ENCODE data around the gene ARHGAP6. TPM values are rescaled to one million over a fixed set of nuclear protein-coding genes. Genes with fewer than 3 reads are reported as not detected.
"Not testable (repeated sequence)": the region's sequence is repeated elsewhere in the genome, so short reads cannot be mapped to it uniquely, and the experiment has no call there.

The ARHGAP6 gene
- total RNA-seq, 1 donor from 2014 or later = 2.7 TPM

DNA sequence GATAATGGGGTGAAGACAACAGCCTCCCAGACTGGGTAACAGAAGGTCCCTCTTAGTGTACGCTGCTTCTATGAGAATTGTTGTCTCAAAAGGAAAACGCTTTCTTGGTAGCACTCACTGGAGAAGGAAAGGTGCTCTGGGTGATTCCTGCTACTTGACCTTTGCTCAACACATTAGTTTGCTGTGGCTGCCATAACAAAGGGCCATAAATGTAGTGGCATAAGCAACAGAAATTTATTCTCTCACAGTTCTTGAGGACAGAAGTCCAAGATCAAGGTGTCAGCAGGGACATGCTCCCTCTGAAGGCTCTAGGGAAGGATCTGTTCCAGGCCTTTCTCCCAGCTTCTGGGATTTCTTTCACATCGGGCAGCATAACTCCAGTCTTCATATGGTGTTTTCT lies 535.6 kb downstream of the ARHGAP6 start:
- no peak for ATAC-seq (ENCODE audit: poor library complexity)
- intact Hi-C loops (cut with DNase I) = no loop called here

GRCh38 chrX:11129534-11130105 lies 536.1 kb downstream of the ARHGAP6 start:
- intact Hi-C loops (cut with DNase I) = no loop called here
- ATAC-seq (ENCODE audit: poor library complexity) = no peak

More for the DNA sequence above, 535.6 kb downstream of the ARHGAP6 start:
- no peak for DNase-seq

GRCh38 chrX:11125060-11125459 lies 540.7 kb downstream of the ARHGAP6 start:
- intact Hi-C loops (cut with DNase I) = no loop called here
- ATAC-seq (ENCODE audit: poor library complexity) (no peak), DNase-seq (no peak)

More at GRCh38 chrX:11129534-11130105, 536.1 kb downstream of the ARHGAP6 start:
- no peak for DNase-seq

DNA sequence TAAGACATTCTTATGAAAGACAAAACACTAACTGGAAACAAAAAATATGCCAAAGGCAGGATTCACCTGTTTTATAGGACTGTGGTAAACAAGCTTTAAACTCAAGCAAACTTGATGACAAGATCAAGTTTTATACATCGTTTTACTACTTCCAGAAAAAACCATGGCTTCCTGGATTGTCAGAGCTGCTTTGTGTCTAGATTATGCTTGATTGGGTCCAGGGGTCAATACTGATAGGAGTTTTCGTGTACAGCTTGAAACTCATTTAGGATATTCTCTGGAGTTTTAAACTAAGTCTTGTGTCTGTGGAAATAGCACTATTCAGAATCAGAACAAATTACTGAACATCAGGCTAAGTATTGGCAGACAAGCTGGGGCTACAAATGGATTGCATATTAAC lies 541.6 kb downstream of the ARHGAP6 start:
- intact Hi-C loops (cut with DNase I) = no loop called here
- ATAC-seq (ENCODE audit: poor library complexity) = no peak
- DNase-seq = no peak

DNA sequence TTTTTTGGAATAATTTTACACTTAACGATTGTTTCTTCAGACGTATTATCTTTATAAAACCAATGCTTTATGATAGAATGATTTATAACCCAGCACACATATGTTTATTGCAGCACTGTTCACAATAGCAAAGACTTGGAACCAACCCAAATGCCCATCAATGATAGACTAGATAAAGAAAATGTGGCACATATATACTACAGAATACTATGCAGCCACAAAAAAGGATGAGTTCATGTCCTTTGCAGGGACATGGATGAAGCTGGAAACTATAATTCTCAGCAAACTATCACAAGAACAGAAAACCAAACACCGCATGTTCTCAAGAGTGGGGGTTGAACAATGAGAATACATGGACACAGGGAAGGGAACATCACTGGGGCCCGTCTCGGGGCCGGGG lies 542.6 kb downstream of the ARHGAP6 start:
- DNase-seq; ATAC-seq (ENCODE audit: poor library complexity); intact Hi-C loops (cut with DNase I): not testable (repeated sequence)

- ATAC-seq (ENCODE audit: poor library complexity) = no peak
- no peak for DNase-seq
- intact Hi-C loops (cut with DNase I) = no loop called here
Measured at GRCh38 chrX:11119313-11119943, 546.3 kb downstream of the ARHGAP6 start.

GRCh38 chrX:11117745-11118144 lies 548.0 kb downstream of the ARHGAP6 start:
- no peak for ATAC-seq (ENCODE audit: poor library complexity)
- DNase-seq = no peak
- intact Hi-C loops (cut with DNase I) = no loop called here

GRCh38 chrX:11113731-11114130 lies 552.0 kb downstream of the ARHGAP6 start:
- ATAC-seq (ENCODE audit: poor library complexity) (no peak), DNase-seq (no peak)
- intact Hi-C loops (cut with DNase I) = no loop called here

GRCh38 chrX:11111947-11112346 lies 553.8 kb downstream of the ARHGAP6 start:
- DNase-seq = no peak
- no peak for ATAC-seq (ENCODE audit: poor library complexity)
- intact Hi-C loops (cut with DNase I) = no loop called here

GRCh38 chrX:11111037-11111851 lies 554.5 kb downstream of the ARHGAP6 start, which contains the start of gene HCCS:
Gene HCCS, plus strand, starts transcription at chrX:11111332. Its CDS starts 729 bp downstream, at chrX:11112061.
- DNase-seq (peak; percentile 90), ATAC-seq (ENCODE audit: poor library complexity) (peak; percentile 99)
- intact Hi-C loops (cut with DNase I) = no loop called here

DNA sequence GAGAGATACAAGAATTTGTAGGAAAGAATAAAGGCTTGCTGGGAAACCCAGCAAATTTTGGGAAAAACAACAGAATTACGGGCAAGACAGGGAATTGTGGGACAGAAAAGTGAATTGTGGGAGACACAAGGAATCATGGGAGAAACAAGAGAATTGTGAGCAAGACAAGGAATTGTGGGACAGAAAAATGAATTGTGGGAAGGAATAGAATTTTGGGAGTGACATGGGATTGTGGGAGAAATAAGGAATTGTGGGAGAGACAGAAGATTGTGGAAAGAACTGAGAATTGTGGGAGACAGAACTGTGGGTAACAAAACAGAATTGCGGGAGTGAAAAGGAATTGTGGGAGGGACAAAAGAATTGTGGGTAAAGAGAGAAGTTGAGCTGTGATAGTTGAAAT lies 555.8 kb downstream of the ARHGAP6 start:
- no peak for ATAC-seq (ENCODE audit: poor library complexity)
- intact Hi-C loops (cut with DNase I) = no loop called here

DNA sequence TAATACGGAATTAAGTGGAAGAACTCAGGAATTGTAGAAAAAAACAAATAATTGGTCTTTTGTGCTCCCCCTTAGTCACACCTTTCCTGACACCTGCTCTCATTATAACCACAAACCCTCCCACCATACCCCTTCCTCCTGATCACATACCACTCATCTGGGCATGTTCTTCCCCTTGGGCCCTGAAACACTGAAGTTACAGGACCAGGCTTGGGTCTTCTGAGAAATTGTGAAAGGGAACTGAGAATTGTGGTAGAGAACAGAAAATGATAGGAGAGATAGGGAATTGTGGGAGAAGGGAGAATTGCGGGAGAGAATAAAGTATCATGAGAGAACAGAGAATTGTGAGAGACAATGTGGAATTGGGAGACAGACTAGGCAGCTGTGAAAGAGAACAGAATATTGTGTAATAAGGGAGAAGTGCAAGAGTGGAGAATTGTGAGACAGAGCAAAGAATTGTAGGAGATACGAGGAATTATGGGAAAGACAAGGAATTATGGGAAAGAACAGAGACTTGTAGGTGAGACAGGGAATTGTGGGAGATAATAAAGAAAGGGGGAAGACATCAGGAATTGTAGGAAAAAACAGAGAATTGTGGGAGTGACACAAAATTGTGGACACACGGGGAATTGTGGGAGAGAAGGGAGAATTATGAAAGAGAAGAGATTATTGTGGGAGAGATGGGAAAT lies 557.3 kb downstream of the ARHGAP6 start:
- ATAC-seq (ENCODE audit: poor library complexity) (no peak), DNase-seq (no peak)
- intact Hi-C loops (cut with DNase I) = no loop called here

More for the DNA sequence above, 555.8 kb downstream of the ARHGAP6 start:
- no peak for DNase-seq

GRCh38 chrX:11105080-11105479 lies 560.6 kb downstream of the ARHGAP6 start:
- intact Hi-C loops (cut with DNase I) = no loop called here
- DNase-seq (no peak), ATAC-seq (ENCODE audit: poor library complexity) (no peak)

- DNase-seq (no peak), ATAC-seq (ENCODE audit: poor library complexity) (no peak)
- intact Hi-C loops (cut with DNase I) = no loop called here
Measured at GRCh38 chrX:11103751-11104150, 562.0 kb downstream of the ARHGAP6 start.

DNA sequence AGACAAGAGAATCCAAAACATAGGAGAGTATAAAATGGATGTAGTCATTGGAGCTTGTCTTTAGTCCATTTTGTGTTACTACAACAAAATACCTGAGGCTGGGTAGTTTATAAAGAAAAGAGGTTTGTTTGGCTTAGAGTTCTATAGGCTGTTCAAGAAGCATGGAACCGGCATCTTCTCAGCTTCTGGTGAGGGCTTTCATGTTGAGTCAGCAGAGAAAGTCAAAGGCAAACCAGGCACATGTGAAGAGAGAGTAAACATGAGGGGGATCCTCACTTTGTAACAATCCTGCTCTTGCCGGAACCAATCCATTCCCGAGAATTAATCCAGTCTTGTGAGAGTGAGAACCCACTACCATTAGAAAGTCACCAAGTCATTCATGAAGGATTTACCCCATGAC lies 562.7 kb downstream of the ARHGAP6 start:
- no peak for DNase-seq
- no peak for ATAC-seq (ENCODE audit: poor library complexity)
- intact Hi-C loops (cut with DNase I) = no loop called here

- DNase-seq (no peak), ATAC-seq (ENCODE audit: poor library complexity) (no peak)
- intact Hi-C loops (cut with DNase I) = no loop called here
Measured at GRCh38 chrX:11100281-11101035, 565.3 kb downstream of the ARHGAP6 start.

DNA sequence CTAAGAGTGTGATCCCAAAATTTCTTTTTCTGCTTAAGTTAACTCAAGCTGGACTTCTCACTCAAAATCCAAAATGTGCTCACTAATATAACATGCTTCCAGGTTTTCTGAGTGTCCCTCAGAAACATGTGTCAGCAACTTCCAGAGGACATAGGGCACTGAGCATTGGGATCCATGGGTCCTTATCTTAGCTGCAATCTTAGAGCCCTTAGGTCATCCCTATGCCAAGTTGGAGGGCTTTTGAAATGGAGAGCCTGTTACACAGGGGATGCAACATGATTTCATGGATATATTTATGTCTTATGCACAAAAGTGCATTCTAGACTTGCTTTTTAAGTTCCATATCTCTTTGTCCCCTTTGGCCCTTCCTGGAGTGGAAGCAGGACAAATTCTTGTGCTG lies 566.3 kb downstream of the ARHGAP6 start:
- DNase-seq = no peak

DNA sequence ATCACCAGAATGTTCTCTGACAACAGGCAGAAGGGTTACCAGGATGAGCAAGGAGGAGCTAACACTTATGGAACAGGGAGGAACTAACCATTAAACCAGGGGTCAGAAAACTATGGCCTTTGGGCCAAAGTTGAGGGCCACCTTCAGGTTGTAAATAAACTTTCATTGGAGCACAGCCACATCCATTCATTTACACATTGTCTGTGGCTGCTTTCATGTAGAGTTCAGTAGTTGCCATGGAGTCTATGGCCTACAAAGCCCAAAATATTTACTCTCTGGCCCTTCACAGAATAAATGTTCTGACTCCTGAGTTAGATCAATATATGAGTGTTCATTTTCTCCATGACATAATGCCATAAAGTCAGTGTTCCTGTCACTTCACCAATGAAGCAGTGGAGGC lies 567.8 kb downstream of the ARHGAP6 start:
- intact Hi-C loops (cut with DNase I) = no loop called here
- ATAC-seq (ENCODE audit: poor library complexity) (no peak), DNase-seq (no peak)

More for the DNA sequence above, 566.3 kb downstream of the ARHGAP6 start:
- intact Hi-C loops (cut with DNase I) = no loop called here
- no peak for ATAC-seq (ENCODE audit: poor library complexity)
